Activated naive CD8-positive, alpha-beta T cell treated with anti-CD3 and anti-CD28 coated beads, Interleukin-2, amount 50 U/mL, for 16 hours (primary cell): Measurements from ENCODE around the gene IMPA2.
A peak's percentile ranks its signal among the peaks of the same experiment; 100 is the strongest.
"Not testable (repeated sequence)": the region's sequence is repeated elsewhere in the genome, so short reads cannot be mapped to it uniquely, and the experiment has no call there.

Experiments
- DNase-seq: peaks from one replicate; pipeline ENCODE4 v3.0.0-alpha.2; 2020; ENCODE audit warnings: low read depth, low spot score

IMPA2 gene

GRCh38 chr18:12028040-12028628, 46.8 kb downstream of the IMPA2 start:
- DNase-seq = no peak

GRCh38 chr18:12028674-12029073, 47.4 kb downstream of the IMPA2 start:
- DNase-seq = no peak

DNA sequence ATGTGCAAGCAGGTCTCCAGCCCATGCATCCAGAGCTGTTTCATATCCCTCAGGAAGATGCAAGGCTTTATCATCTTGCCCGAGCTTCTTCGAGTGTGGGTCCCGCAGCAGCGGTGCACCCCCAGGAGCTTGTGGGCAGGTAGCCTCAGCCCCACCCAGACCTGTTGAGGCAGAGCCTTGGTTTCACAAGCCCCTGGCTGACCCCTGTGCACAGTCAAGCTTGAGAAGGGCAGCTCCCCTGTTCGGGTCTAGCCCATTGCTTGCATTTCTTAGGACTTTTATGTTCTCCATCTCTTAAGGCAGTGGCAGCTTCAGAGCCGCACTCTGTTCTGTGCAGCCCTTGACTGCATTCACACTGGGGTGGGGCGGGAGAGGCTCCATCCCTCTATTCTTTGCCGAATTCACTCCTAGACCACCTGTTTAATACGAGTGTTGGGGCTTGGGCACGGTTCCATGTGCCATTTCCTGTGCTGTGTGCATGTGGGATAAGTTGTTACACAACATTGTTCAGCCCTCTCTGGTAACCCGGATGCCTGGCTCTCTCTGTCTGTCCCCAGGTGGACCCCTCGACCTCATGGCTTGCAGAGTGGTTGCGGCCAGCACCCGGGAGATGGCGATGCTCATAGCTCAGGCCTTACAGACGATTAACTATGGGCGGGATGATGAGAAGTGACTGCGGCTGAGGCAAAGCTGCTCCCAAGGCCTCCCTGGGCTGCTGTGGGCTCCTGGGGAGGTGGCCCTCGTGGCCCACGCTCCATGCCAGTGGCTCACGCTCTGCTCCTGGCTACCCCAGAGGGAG, 48.7 kb downstream of the IMPA2 start:
- no peak for DNase-seq

DNA sequence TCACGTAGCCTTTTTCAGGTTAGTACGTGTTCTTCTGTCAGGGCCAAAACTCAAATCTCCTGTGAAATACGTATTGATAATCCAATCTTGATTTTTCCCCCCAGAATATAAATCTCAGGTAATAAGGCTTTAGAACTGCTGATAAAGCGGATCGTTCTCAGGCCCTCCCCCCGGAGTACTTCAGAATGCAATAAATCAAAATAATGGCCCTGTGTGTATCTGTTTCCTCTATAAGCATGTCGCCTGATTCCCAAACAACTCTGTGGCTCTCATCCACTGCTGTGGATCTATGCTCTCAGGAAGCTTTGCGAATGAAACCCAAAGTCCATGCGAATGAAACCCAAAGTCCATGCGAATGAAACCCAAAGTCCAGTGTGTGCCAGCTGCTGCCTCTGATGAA, 49.4 kb downstream of the IMPA2 start:
- DNase-seq = no peak

- DNase-seq = no peak
These were observed 49.9 kb downstream of the IMPA2 start for GRCh38 chr18:12031181-12031580.

GRCh38 chr18:12031846-12032245, 50.5 kb downstream of the IMPA2 start:
- DNase-seq = no peak

DNA sequence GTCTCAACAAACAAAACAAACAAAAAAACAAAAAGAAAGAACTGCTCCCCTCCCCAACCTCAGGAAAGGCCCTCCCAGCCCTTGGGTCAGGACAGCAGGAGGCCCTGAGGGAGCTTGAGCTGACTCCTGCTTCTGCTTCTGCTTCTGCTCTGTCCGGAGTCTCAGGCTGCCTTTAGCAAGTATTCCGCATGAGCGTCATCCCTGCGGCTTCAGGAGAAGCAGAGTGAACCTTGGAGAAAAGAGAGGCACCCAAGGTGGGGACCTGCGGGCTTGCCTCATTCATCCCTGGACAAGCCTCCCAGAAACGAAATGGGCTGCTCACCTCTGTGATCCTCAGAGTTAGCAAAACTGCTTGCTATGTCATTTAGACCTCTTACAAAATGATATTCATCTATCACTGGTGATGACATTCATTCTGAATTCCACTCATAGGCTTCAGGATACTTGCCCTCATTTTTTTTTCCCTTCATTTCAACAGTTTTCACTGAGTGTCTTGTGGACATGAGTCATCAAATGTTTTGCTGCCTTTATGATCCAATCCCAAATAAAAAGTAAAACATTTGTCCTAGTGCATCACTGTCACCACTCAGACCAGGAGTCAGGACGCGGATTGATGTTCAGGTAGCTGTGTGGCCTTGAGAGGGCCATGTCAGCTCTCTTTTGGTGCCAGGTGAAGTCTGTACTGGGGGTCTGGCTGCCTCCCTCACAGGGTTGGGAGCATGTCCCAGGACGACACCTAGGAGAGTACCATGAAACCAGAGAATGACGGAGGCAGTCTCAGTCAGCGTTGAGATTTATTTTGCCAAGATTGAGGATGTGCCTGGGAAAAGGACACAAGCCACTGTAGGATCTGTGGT, 51.7 kb downstream of the IMPA2 start:
- no peak for DNase-seq

DNA sequence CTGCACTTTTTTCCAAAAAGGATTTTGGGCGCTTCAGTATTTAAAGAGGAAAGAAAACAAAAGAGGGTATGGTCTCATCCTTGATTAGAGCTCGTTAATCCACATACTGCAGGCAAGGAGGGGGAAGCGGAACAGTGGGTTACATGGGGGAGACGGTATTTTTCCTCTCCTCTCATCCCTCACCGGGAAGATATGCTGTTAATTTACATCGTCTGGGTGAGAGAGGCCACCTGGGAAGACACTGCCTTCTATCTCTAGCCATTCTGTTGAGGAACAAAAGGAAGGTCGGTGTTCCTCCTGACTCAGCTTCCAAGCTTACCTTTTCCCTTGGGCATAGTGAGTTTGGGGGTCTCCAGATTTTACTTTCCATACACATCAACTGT, 52.3 kb downstream of the IMPA2 start:
- no peak for DNase-seq

GRCh38 chr18:12034241-12035100, 53.2 kb downstream of the IMPA2 start:
- DNase-seq = no peak

GRCh38 chr18:12035481-12035880, 54.2 kb downstream of the IMPA2 start:
- DNase-seq = no peak

- no peak for DNase-seq
These were observed 55.0 kb downstream of the IMPA2 start for GRCh38 chr18:12036201-12036751.

- DNase-seq = no peak
These were observed 56.9 kb downstream of the IMPA2 start for GRCh38 chr18:12038082-12038638.

DNA sequence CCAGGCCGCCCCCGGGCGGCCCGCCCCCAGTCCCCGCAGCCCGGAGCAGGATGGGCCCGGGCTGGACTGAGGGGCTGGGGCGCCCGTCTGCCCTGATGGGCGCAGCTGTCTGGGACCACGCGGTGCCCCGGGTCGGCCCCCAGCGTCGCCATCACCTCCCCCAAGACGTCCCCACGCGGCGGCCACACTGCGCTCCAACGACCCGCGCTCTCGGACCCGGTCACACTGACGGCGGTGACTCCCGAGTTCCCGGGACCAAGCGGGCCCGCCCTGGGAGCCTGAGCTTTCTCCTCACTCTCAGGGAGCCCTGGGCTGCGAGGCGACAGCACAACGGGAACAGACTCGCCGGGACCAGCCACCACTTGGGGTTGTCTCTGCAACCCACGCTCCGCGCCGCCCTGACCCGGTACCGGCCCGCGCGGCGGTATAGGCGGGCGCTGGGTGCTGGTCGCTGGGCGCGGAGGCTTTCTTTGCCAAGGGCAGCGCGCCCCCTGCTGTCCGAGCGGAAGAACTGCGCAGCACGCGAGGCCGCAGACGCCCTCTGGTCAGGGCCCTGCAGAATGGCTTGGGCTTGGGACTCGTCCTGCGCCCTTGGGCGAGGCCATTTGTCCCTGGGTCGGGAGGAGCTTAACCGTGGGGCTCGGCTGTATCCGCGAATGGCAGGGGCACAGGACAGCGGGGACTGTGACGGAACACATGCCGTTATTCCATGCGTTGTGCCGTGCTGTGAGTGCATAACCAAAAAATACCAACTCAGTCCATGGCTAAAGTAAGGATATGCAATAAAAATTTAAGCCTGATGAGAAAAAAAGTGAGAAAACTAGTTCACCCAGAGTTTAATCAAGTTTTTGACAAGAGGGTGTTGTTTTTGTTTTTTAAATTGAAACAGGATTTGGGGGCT, 57.6 kb downstream of the IMPA2 start:
- peak; percentile 43 for DNase-seq

GRCh38 chr18:12039540-12039930, 58.2 kb downstream of the IMPA2 start:
- not testable (repeated sequence) for DNase-seq

- DNase-seq = no peak
These were observed 60.3 kb downstream of the IMPA2 start for GRCh38 chr18:12041561-12041960.

GRCh38 chr18:12043811-12044210, 62.5 kb downstream of the IMPA2 start:
- no peak for DNase-seq

DNA sequence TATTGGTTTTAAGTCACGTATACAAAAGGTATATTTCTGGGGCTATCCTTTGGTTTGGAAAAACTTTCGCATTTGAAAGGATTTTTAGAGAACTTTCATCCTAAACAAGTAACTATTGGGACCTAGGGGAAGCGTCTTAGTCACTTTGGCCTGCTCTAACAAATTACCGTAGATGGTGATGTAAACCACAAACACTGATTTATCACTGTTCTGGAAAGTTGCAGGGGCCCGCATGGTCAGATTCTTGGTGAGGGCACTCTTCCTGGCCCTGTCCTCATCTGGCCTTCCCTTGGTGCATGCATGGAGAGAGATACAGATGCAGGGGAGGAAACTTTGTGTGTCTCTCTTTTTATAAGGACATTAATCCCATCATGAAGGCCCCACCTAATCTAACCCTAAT, 63.3 kb downstream of the IMPA2 start:
- DNase-seq = no peak

GRCh38 chr18:12046046-12046750, 64.9 kb downstream of the IMPA2 start:
- no peak for DNase-seq

DNA sequence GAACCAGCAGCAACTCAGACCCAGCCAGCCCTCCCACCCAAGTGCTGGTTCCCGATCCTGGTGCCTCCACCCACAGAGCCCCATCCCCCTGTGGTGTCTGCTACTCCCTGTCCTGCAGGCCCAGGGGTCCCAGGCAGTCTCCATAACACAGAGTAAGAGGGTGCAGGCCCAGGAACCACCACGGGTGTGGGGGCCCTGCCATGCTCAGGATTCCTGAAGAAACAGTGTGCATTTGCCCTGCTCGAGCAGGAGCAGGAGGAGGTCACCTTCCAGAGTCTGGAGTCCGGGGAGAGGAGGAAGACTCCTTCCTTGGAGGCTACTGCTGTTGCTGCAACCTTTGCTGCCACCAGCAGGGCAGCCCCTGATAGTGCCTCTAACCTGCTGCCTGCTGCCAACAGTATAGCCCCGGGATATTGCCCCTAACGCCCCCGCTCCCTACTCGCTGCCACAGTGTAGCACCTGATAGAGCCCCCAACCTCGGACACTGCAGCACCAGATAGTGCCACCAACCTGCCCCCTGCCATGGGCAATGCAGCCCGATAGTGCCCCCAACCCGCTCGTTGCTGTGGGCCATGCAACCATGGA, 65.5 kb downstream of the IMPA2 start:
- no peak for DNase-seq
